Neural progenitor cell (in vitro differentiated cells): ENCODE results near the gene BICRAL. TPM values are rescaled to one million over a fixed set of nuclear protein-coding genes. Genes with fewer than 3 reads are reported as not detected.
"Not testable (repeated sequence)": the region's sequence is repeated elsewhere in the genome, so short reads cannot be mapped to it uniquely, and the experiment has no call there.

Experiments
- DNase-seq: peaks from one replicate; pipeline ENCODE4 v3.0.0-alpha.2; 2016; ENCODE audit warnings: low spot score
- H2AFZ ChIP-seq: fragments of 200-600 bp; sonication (generic); replicated peaks from 2 replicates; pipeline ENCODE4 v1.6.1; 2016; ENCODE audit warnings: antibody characterized with exemption
- H3F3A ChIP-seq: fragments of 200-600 bp; sonication (generic); 2 replicates; pipeline ENCODE4 v1.6.1; 2016; ENCODE audit warnings: antibody characterized with exemption, low read depth
- H3K27ac ChIP-seq: fragments of 200-600 bp; sonication (generic); 2 replicates; pipeline ENCODE4 v1.5.1; 2016; ENCODE audit warnings: mild to moderate bottlenecking
- H3K27me3 ChIP-seq: fragments of 200-600 bp; sonication (generic); 2 replicates; pipeline ENCODE4 v1.6.1; 2016; ENCODE audit warnings: mild to moderate bottlenecking, moderate library complexity
- H3K36me3 ChIP-seq: fragments of 200-600 bp; sonication (generic); 2 replicates; pipeline ENCODE4 v1.5.1; 2016
- H3K4me1 ChIP-seq: fragments of 200-600 bp; sonication (generic); 2 replicates; pipeline ENCODE4 v1.6.1; 2016; ENCODE audit warnings: mixed run types
- H3K4me2 ChIP-seq: fragments of 200-600 bp; sonication (generic); 2 replicates; pipeline ENCODE4 v1.6.1; 2016
- H3K4me3 ChIP-seq: fragments of 200-600 bp; sonication (generic); 2 replicates; pipeline ENCODE4 v1.5.1; 2016
- H3K79me2 ChIP-seq: fragments of 200-600 bp; sonication (generic); 2 replicates; pipeline ENCODE4 v1.6.1; 2016; ENCODE audit warnings: low read depth
- H3K9ac ChIP-seq: fragments of 200-600 bp; sonication (generic); 2 replicates; pipeline ENCODE4 v1.6.1; 2016
- H3K9me3 ChIP-seq: fragments of 200-600 bp; sonication (generic); 2 replicates; pipeline ENCODE4 v1.5.1; 2016; ENCODE audit warnings: low read depth
- H4K20me1 ChIP-seq: fragments of 200-600 bp; sonication (generic); 2 replicates; pipeline ENCODE4 v1.6.1; 2016; ENCODE audit warnings: low read depth
- H3K27ac Mint-ChIP-seq: 3 replicates; pipeline ENCODE4 v1.8.0; 2021; ENCODE audit warnings: mixed read lengths
- H3K27me3 Mint-ChIP-seq: 2 replicates; pipeline ENCODE4 v1.8.0; 2022; ENCODE audit warnings: low read depth, mild to moderate bottlenecking, inconsistent platforms, moderate library complexity, mixed read lengths; ENCODE audit not compliant: insufficient read depth
- H3K36me3 Mint-ChIP-seq: 3 replicates; pipeline ENCODE4 v1.8.0; 2021; ENCODE audit warnings: mixed read lengths
- H3K4me1 Mint-ChIP-seq: 3 replicates; pipeline ENCODE4 v1.8.0; 2021; ENCODE audit warnings: mixed read lengths
- H3K4me3 Mint-ChIP-seq: 3 replicates; pipeline ENCODE4 v1.8.0; 2021; ENCODE audit warnings: mild to moderate bottlenecking, moderate library complexity, mixed read lengths
- H3K9me3 Mint-ChIP-seq: 3 replicates; pipeline ENCODE4 v1.8.0; 2020; ENCODE audit warnings: mixed read lengths
- CTCF ChIP-seq: fragments of 200-600 bp; sonication (generic); IDR thresholded peaks from 2 replicates; pipeline ENCODE4 v1.5.1; 2017; ENCODE audit warnings: antibody characterized with exemption, mild to moderate bottlenecking
- EZH2 ChIP-seq: fragments of 200-600 bp; sonication (generic); IDR thresholded peaks from 2 replicates; pipeline ENCODE4 v1.6.1; 2017; ENCODE audit warnings: antibody characterized with exemption, mild to moderate bottlenecking, moderate library complexity
- EZH2phosphoT487 ChIP-seq: fragments of 200-600 bp; sonication (generic); IDR thresholded peaks from 2 replicates; pipeline ENCODE4 v1.6.1; 2017; ENCODE audit warnings: antibody characterized with exemption
- total RNA-seq: library from RNA; depleted of rRNA; stranded (reverse); fragments of >200 nt; gene quantifications from 2 replicates; pipeline ENCODE4 v1.2.3, GENCODE V29; 2015; ENCODE audit warnings: low replicate concordance

The BICRAL gene
- total RNA-seq, 1 donor from 2014 or later = 8.6 TPM

- Mint-ChIP-seq H3K36me3 (no peaks in the 10 kb centered on the region), H3K27me3 (peaks cover 2% of the 10 kb centered on the region), H3K27ac (no peak overlapping the region), H3K9me3 (no peaks in the 10 kb centered on the region), H3K4me3 (no peak overlapping the region), H3K4me1 (peaks cover 21% of the 10 kb centered on the region)
- H2AFZ ChIP-seq = no peak overlapping the region
- no peak overlapping the region for H3K4me2 ChIP-seq
- DNase-seq = no peak
- peaks cover 48% of the 10 kb centered on the region for H3F3A ChIP-seq
- H3K4me1 ChIP-seq = peaks cover 15% of the 10 kb centered on the region
- H3K4me3 ChIP-seq = no peak overlapping the region
- TF ChIP-seq EZH2phosphoT487 = no peak
- TF ChIP-seq EZH2 = no peak
- no peak for TF ChIP-seq CTCF
- H3K79me2 ChIP-seq = peaks cover 33% of the 10 kb centered on the region
- H3K9ac ChIP-seq = no peak overlapping the region
- no peaks in the 10 kb centered on the region for H3K36me3 ChIP-seq
- no peaks in the 10 kb centered on the region for H3K9me3 ChIP-seq
- H4K20me1 ChIP-seq = peaks cover 48% of the 10 kb centered on the region
- no peaks in the 10 kb centered on the region for H3K27me3 ChIP-seq
- peak overlapping the region; percentile 82 for H3K27ac ChIP-seq
Measured at GRCh38 chr6:42791706-42792320, 10.0 kb downstream of the BICRAL start.

DNA sequence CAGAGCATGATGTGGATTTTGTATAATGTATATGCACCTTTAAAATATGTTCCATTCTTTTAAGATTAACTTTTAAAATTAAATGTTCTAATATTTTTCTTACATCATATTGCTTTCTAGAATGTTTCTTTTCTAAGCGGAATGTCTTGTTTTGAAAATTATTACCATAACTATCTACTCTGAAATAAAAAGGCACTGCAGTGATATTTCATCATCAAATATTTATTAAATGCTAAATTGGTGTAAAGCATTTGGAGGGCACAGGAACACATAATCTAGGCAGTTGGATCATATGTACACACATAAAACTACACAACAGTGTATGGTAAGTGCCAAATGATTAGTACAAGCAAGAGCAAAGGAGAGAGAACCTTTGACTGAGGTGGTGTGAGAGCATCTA is 13.8 kb downstream of the BICRAL start:
- Histone ChIP-seq H3K9ac (no peak overlapping the region), H3F3A (peaks cover 17% of the 10 kb centered on the region), H3K4me1 (peaks cover 1% of the 10 kb centered on the region), H3K27me3 (no peaks in the 10 kb centered on the region), H2AFZ (no peak overlapping the region), H3K4me3 (no peak overlapping the region), H3K27ac (no peak overlapping the region), H3K36me3 (no peaks in the 10 kb centered on the region), H4K20me1 (peaks cover 11% of the 10 kb centered on the region), H3K79me2 (no peaks in the 10 kb centered on the region), H3K4me2 (no peak overlapping the region), H3K9me3 (no peaks in the 10 kb centered on the region)
- Mint-ChIP-seq H3K4me3 (no peak overlapping the region), H3K36me3 (no peaks in the 10 kb centered on the region), H3K27me3 (peaks cover 2% of the 10 kb centered on the region), H3K27ac (no peak overlapping the region), H3K4me1 (peaks cover 4% of the 10 kb centered on the region), H3K9me3 (no peaks in the 10 kb centered on the region)
- TF ChIP-seq CTCF (no peak), EZH2 (no peak), EZH2phosphoT487 (no peak)
- DNase-seq = no peak

DNA sequence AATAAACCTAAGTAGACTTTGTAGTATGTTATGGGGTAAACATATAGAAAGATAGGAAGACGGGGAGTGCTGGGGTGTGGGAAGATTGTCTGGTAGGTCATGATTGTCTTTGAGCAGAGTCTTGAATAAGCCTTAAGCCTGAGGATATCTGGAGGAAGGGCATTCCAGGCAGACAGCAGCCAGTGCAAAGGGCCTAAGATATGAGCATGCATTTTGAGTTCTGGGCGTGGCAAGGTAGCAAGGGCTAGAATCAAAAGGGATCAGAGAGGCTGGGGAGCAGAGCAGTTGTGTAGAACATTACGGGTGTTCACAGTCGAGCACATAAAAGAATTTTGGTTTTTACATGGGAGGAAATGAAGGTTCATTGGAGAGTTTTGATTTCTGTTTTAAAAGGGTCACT is 14.3 kb downstream of the BICRAL start:
- Histone ChIP-seq H3K4me2 (no peak overlapping the region), H2AFZ (no peak overlapping the region), H3K4me1 (no peaks in the 10 kb centered on the region), H3K27ac (no peak overlapping the region), H3K36me3 (no peaks in the 10 kb centered on the region), H4K20me1 (peaks cover 6% of the 10 kb centered on the region), H3K9ac (no peak overlapping the region), H3F3A (peaks cover 12% of the 10 kb centered on the region), H3K9me3 (no peaks in the 10 kb centered on the region), H3K79me2 (no peaks in the 10 kb centered on the region), H3K4me3 (no peak overlapping the region), H3K27me3 (no peaks in the 10 kb centered on the region)
- DNase-seq = no peak
- Mint-ChIP-seq H3K9me3 (no peaks in the 10 kb centered on the region), H3K36me3 (no peaks in the 10 kb centered on the region), H3K27me3 (peaks cover 2% of the 10 kb centered on the region), H3K27ac (no peak overlapping the region), H3K4me3 (no peak overlapping the region), H3K4me1 (no peaks in the 10 kb centered on the region)
- no peak for TF ChIP-seq EZH2phosphoT487
- TF ChIP-seq CTCF = no peak
- no peak for TF ChIP-seq EZH2

DNA sequence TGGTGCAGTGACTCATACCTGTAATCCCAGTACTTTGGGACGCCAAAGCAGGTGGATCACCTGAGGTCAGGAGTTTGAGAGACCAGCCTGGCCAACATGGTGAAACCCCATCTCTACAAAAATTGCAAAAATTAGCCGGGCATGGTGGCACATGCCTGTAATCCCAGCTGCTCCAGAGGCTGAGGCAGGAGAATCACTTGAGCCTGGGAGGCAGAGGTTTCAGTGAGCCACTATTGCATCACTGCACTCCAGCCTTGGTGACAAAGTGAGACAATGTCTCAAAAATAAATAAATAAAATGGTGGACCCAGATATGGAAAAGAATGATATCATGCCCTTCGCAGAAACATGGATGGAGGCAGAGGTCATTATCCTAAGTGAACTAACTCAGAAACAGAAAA is 15.8 kb downstream of the BICRAL start:
- H3K27me3 Mint-ChIP-seq, H3K9me3 ChIP-seq, H3K4me1 Mint-ChIP-seq, H3F3A ChIP-seq, H4K20me1 ChIP-seq, H3K9ac ChIP-seq, H2AFZ ChIP-seq, H3K27ac Mint-ChIP-seq, H3K9me3 Mint-ChIP-seq, H3K36me3 ChIP-seq, H3K27me3 ChIP-seq, H3K27ac ChIP-seq, DNase-seq, H3K79me2 ChIP-seq, H3K4me2 ChIP-seq, H3K4me1 ChIP-seq, H3K4me3 ChIP-seq, H3K4me3 Mint-ChIP-seq, H3K36me3 Mint-ChIP-seq: not testable (repeated sequence)
